KMS-11 (cell line): ENCODE measurements around the gene MSMP.

Experiments
- H2AFZ ChIP-seq: fragments of 200-600 bp; sonication (generic); 2 replicates; pipeline ENCODE4 v1.6.1; 2016; ENCODE audit warnings: antibody characterized with exemption, mixed run types, low read depth
- H3K27ac ChIP-seq: fragments of 200-600 bp; sonication (generic); 2 replicates; pipeline ENCODE4 v1.6.1; 2016; ENCODE audit warnings: mild to moderate bottlenecking, mixed run types
- H3K27me3 ChIP-seq: fragments of 200-600 bp; sonication (generic); 2 replicates; pipeline ENCODE4 v1.6.1; 2017; ENCODE audit warnings: mild to moderate bottlenecking, low read depth, mixed run types, moderate library complexity; ENCODE audit not compliant: insufficient read depth
- H3K36me3 ChIP-seq: fragments of 200-600 bp; sonication (generic); 2 replicates; pipeline ENCODE4 v1.6.1; 2017; ENCODE audit warnings: mild to moderate bottlenecking, mixed run types; ENCODE audit not compliant: insufficient read depth
- H3K4me1 ChIP-seq: fragments of 200-600 bp; sonication (generic); 2 replicates; pipeline ENCODE4 v1.6.1; 2016; ENCODE audit warnings: mild to moderate bottlenecking, low read depth, mixed run types; ENCODE audit not compliant: poor library complexity, severe bottlenecking
- H3K4me2 ChIP-seq: fragments of 200-600 bp; sonication (generic); 2 replicates; pipeline ENCODE4 v1.7.0; 2016; ENCODE audit warnings: mild to moderate bottlenecking, mixed run types
- H3K4me3 ChIP-seq: fragments of 200-600 bp; sonication (generic); IDR thresholded peaks from 2 replicates; pipeline ENCODE4 v1.6.1; 2017; ENCODE audit warnings: low read depth, low read length, mixed read lengths; ENCODE audit not compliant: insufficient read depth
- H3K79me2 ChIP-seq: fragments of 200-600 bp; sonication (generic); 2 replicates; pipeline ENCODE4 v1.6.1; 2016; ENCODE audit warnings: low read depth, mixed run types; ENCODE audit not compliant: insufficient read depth
- H3K9ac ChIP-seq: fragments of 200-600 bp; sonication (generic); 2 replicates; pipeline ENCODE4 v1.6.1; 2016; ENCODE audit warnings: mild to moderate bottlenecking, mixed run types
- H4K20me1 ChIP-seq: fragments of 200-600 bp; sonication (generic); 2 replicates; pipeline ENCODE4 v1.6.1; 2016; ENCODE audit warnings: mild to moderate bottlenecking, mixed run types; ENCODE audit not compliant: insufficient read depth
- CTCF ChIP-seq: fragments of 200-600 bp; sonication (generic); conservative IDR thresholded peaks from 2 replicates; pipeline ENCODE4 v1.6.1; 2017; ENCODE audit warnings: low read depth, mild to moderate bottlenecking, antibody characterized with exemption, low read length, moderate library complexity, mixed read lengths

The MSMP gene

GRCh38 chr9:35776018-35776417 lies 21.9 kb upstream of the MSMP start:
- Histone ChIP-seq H3K36me3 (no peaks in the 10 kb centered on the region), H3K9ac (no peak overlapping the region), H4K20me1 (no peaks in the 10 kb centered on the region), H3K4me2 (no peak overlapping the region), H3K79me2 (no peaks in the 10 kb centered on the region), H3K27ac (no peak overlapping the region), H2AFZ (no peak overlapping the region), H3K4me1 (peaks cover 10% of the 10 kb centered on the region), H3K4me3 (no peak overlapping the region), H3K27me3 (no peaks in the 10 kb centered on the region)
- TF ChIP-seq CTCF, result no peak

- Histone ChIP-seq H3K79me2 (no peaks in the 10 kb centered on the region), H3K27me3 (no peaks in the 10 kb centered on the region), H3K4me1 (peaks cover 10% of the 10 kb centered on the region), H3K27ac (no peak overlapping the region), H3K36me3 (no peaks in the 10 kb centered on the region), H2AFZ (no peak overlapping the region), H3K9ac (no peak overlapping the region), H4K20me1 (no peaks in the 10 kb centered on the region), H3K4me3 (no peak overlapping the region), H3K4me2 (no peak overlapping the region)
- no peak for TF ChIP-seq CTCF
Measured at GRCh38 chr9:35774907-35775635, 21.0 kb upstream of the MSMP start.

GRCh38 chr9:35771943-35772342 lies 17.9 kb upstream of the MSMP start:
- Histone ChIP-seq H3K4me2 (no peak overlapping the region), H3K9ac (no peak overlapping the region), H2AFZ (no peak overlapping the region), H3K79me2 (0 out of 2 replicates have a peak, but pooled peaks cover 2% of the 10 kb centered on the region), H3K27me3 (no peaks in the 10 kb centered on the region), H3K27ac (no peak overlapping the region), H3K36me3 (no peaks in the 10 kb centered on the region), H3K4me1 (peaks cover 10% of the 10 kb centered on the region), H3K4me3 (no peak overlapping the region), H4K20me1 (no peaks in the 10 kb centered on the region)
- no peak for TF ChIP-seq CTCF

- no peak overlapping the region for H3K4me2 ChIP-seq
- H3K4me3 ChIP-seq, result no peak overlapping the region
- peaks cover 10% of the 10 kb centered on the region for H3K4me1 ChIP-seq
- no peaks in the 10 kb centered on the region for H3K27me3 ChIP-seq
- no peaks in the 10 kb centered on the region for H3K36me3 ChIP-seq
- H4K20me1 ChIP-seq, result no peaks in the 10 kb centered on the region
- TF ChIP-seq CTCF, result no peak
- no peak overlapping the region for H2AFZ ChIP-seq
- no peak overlapping the region for H3K27ac ChIP-seq
- H3K79me2 ChIP-seq, result 0 out of 2 replicates have a peak, but pooled peaks cover 6% of the 10 kb centered on the region
- no peak overlapping the region for H3K9ac ChIP-seq
Measured at GRCh38 chr9:35771534-35771933, 17.5 kb upstream of the MSMP start.
